Spleen (tissue), 11 donors: Measurements from ENCODE around the gene KIF5C. TPM values are rescaled to one million over a fixed set of nuclear protein-coding genes. Genes with fewer than 3 reads are reported as not detected.

Experiments
- DNase-seq: peaks from one replicate; pipeline ENCODE4 v3.0.0-alpha.2; 2020
- H3K27ac ChIP-seq, 8 donors: fragments of 200-600 bp; sonication (generic) in 7 of 8; 1 replicate in 4 of 8; 2 replicates in 4 of 8; pipeline versions ENCODE4 v1.5.0 to v1.8.0; 2016 to 2021; ENCODE audit warnings: inconsistent platforms in 4 of 8, mild to moderate bottlenecking in 4 of 8, moderate library complexity in 1 of 8
- H3K27me3 ChIP-seq, 7 donors: fragments of 200-600 bp; sonication (generic) in 6 of 7; replicated peaks in 1 of 7; 1 replicate in 4 of 7; 2 replicates in 3 of 7; pipeline versions ENCODE4 v1.5.0 to v1.8.0; 2016 to 2021; ENCODE audit warnings: inconsistent platforms in 3 of 7, mild to moderate bottlenecking in 1 of 7
- H3K36me3 ChIP-seq, 6 donors: fragments of 200-600 bp; sonication (generic) in 5 of 6; 1 replicate in 4 of 6; 2 replicates in 2 of 6; pipeline versions ENCODE4 v1.5.0 to v1.8.0; 2016 to 2021; ENCODE audit warnings: inconsistent platforms in 2 of 6
- H3K4me1 ChIP-seq, 6 donors: fragments of 200-600 bp; sonication (generic) in 5 of 6; 1 replicate in 3 of 6; 2 replicates in 3 of 6; pipeline versions ENCODE4 v1.5.0 to v1.8.0; 2016 to 2021; ENCODE audit warnings: inconsistent platforms in 3 of 6
- H3K4me3 ChIP-seq, 8 donors: fragments of 200-600 bp; sonication (generic) in 7 of 8; 1 replicate in 4 of 8; 2 replicates in 4 of 8; pipeline versions ENCODE4 v1.5.0 to v1.8.0; 2016 to 2021; ENCODE audit warnings: inconsistent platforms in 4 of 8, mild to moderate bottlenecking in 4 of 8, moderate library complexity in 2 of 8
- H3K9me3 ChIP-seq, 8 donors: fragments of 200-600 bp; sonication (generic) in 7 of 8; 1 replicate in 4 of 8; 2 replicates in 4 of 8; pipeline versions ENCODE4 v1.5.0 to v1.8.0; 2016 to 2021; ENCODE audit warnings: inconsistent platforms in 4 of 8
- POLR2A ChIP-seq, 3 donors: fragments of 450-650 bp; IDR thresholded peaks; one replicate each; pipeline ENCODE4 v1.5.1; 2017; ENCODE audit warnings: antibody characterized with exemption in 3 of 3, mild to moderate bottlenecking in 1 of 3
- POLR2AphosphoS5 ChIP-seq, 3 donors: sonication (generic); formaldehyde crosslinking; IDR thresholded peaks; one replicate each; pipeline ENCODE4 v1.5.1; 2017; ENCODE audit warnings: antibody characterized with exemption in 3 of 3
- WGBS, 5 donors: extraction: QIAGEN DNeasy Blood & Tissue Kit in 3 of 5; methylation state at CpG; one replicate each; pipeline versions ENCODE4 v1.1.5 to v1.1.7; 2013 to 2018; 5-methylcytosine and 5-hydroxymethylcytosine counted together
- intact Hi-C: fragments of 100-400 bp; cut with DNase I; formaldehyde crosslinking; loops from one replicate; pipeline ENCODE4 v1.15.0; 2023; ENCODE audit warnings: low total_unique reads
- polyA plus RNA-seq, 3 donors: library from polyadenylated mRNA; stranded (reverse); fragments of 200-250 nt; gene quantifications; one replicate each; pipeline ENCODE4 v1.2.1, GENCODE V29; 2013
- total RNA-seq, 7 donors: library from RNA; depleted of rRNA in 3 of 7; stranded (reverse); fragments of >200 nt in 3 of 7; fragmentation: NEBNext Ultra II Directional in 4 of 7; extraction: Animal tissue kit (Norgen Biotek cat#: 25700) in 4 of 7; gene quantifications; one replicate each; pipeline versions ENCODE4 v1.1.0 to v1.2.1, GENCODE V29; 2016 to 2021
- TF ChIP-seq, protein P1 (sequence below), 11 experiments: fragments of 200-600 bp in 7 of 11; fragments of 450-650 bp in 4 of 11; sonication (generic) in 4 of 11; IDR thresholded peaks in 8 of 11; conservative IDR thresholded peaks in 3 of 11; 1 replicate in 7 of 11; 2 replicates in 4 of 11; pipeline versions ENCODE4 v1.4.0 to v1.8.0; 2016 to 2021; ENCODE audit warnings: antibody characterized with exemption in 11 of 11, inconsistent platforms in 4 of 11, mild to moderate bottlenecking in 1 of 11
- donor health status: healthy with polysubstance abuse.
- donor health status: DM: no; HTN: no; CAD: no; lungs with moderate emphysema.
- donor health status: DM: no; HTN: no; CAD: no.
- donor health status: Bipolar disorder and iron deficiency.
- donor health status: healthy.
- donor health status: DM: no; HTN: no; CAD: no.
- donor health status: DM: yes; HTN: yes; CAD: no.

The KIF5C gene
- total and polyA plus RNA-seq, 10 donors, result 0.61 to 8.3 (median 4.3) TPM

DNA sequence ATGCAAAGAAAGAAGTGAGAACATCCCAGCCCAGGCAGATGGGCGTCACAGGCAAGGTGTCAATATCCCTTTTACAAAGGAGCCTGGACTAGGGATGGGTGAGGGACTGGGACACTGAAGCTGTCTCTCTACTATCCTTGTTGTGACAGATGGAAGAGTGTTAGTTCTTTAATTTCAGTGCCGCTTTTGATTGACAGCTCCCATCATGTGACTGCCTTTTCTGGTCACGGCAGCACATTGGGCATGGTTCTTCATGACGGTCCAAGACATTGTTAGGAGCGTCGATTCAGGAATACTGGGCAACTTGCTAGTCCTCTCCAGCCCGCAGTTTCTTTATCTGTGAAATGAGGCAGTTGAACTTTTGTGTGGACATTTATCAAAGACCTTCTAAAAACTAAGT, 42.4 kb upstream of the KIF5C start:
- WGBS, 5 donors, result 88 to 94% (median 89%) methylated on average over 7 of the region's 7 CpGs
- no peaks in the 10 kb centered on the region for H3K27me3 ChIP-seq
- intact Hi-C loops, result no loop called here
- H3K4me3 ChIP-seq, result no peak overlapping the region
- no peaks in the 10 kb centered on the region for H3K4me1 ChIP-seq
- no peaks in the 10 kb centered on the region for H3K9me3 ChIP-seq
- no peak for DNase-seq
- no peak for TF ChIP-seq POLR2A (IDR thresholded peaks at IDR 0.05)
- TF ChIP-seq POLR2AphosphoS5 (IDR thresholded peaks at IDR 0.05), result no peak
- TF ChIP-seq, protein P1, sequence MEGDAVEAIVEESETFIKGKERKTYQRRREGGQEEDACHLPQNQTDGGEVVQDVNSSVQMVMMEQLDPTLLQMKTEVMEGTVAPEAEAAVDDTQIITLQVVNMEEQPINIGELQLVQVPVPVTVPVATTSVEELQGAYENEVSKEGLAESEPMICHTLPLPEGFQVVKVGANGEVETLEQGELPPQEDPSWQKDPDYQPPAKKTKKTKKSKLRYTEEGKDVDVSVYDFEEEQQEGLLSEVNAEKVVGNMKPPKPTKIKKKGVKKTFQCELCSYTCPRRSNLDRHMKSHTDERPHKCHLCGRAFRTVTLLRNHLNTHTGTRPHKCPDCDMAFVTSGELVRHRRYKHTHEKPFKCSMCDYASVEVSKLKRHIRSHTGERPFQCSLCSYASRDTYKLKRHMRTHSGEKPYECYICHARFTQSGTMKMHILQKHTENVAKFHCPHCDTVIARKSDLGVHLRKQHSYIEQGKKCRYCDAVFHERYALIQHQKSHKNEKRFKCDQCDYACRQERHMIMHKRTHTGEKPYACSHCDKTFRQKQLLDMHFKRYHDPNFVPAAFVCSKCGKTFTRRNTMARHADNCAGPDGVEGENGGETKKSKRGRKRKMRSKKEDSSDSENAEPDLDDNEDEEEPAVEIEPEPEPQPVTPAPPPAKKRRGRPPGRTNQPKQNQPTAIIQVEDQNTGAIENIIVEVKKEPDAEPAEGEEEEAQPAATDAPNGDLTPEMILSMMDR (IDR thresholded peaks at IDR 0.05 in 8 of 11, conservative IDR thresholded peaks at IDR 0.05 in 3 of 11), result no peak
- H3K27ac ChIP-seq, result no peak overlapping the region
- H3K36me3 ChIP-seq, result no peaks in the 10 kb centered on the region

GRCh38 chr2:148842050-148842449, 33.0 kb upstream of the KIF5C start:
- intact Hi-C loops, result no loop called here
- no peak overlapping the region for H3K27ac ChIP-seq
- DNase-seq, result no peak
- H3K4me1 ChIP-seq, result no peaks in the 10 kb centered on the region
- no peaks in the 10 kb centered on the region for H3K27me3 ChIP-seq
- WGBS, 5 donors, result 65 to 95% (median 68%) methylated on average over 4 of the region's 4 CpGs
- no peak overlapping the region for H3K4me3 ChIP-seq
- H3K9me3 ChIP-seq, result peaks cover 0 to 22% (median 13%) of the 10 kb centered on the region in 8 donors
- TF ChIP-seq POLR2AphosphoS5 (IDR thresholded peaks at IDR 0.05) (no peak), POLR2A (IDR thresholded peaks at IDR 0.05) (no peak)
- TF ChIP-seq, protein P1 (IDR thresholded peaks at IDR 0.05 in 8 of 11, conservative IDR thresholded peaks at IDR 0.05 in 3 of 11), result no peak
- no peaks in the 10 kb centered on the region for H3K36me3 ChIP-seq

- Histone ChIP-seq H3K27ac (no peak overlapping the region), H3K36me3 (no peaks in the 10 kb centered on the region), H3K27me3 (peaks cover 0 to 9% (median 0%) of the 10 kb centered on the region in 7 donors), H3K4me3 (no peak overlapping the region), H3K4me1 (no peaks in the 10 kb centered on the region), H3K9me3 (peaks cover 0 to 28% (median 20%) of the 10 kb centered on the region in 8 donors)
- intact Hi-C loops, result no loop called here
- 80 to 97% (median 89%) methylated on average over 1 of the region's 1 CpG for WGBS, 5 donors
- no peak for DNase-seq
- TF ChIP-seq, protein P1 (IDR thresholded peaks at IDR 0.05 in 8 of 11, conservative IDR thresholded peaks at IDR 0.05 in 3 of 11), result no peak
- no peak for TF ChIP-seq POLR2AphosphoS5 (IDR thresholded peaks at IDR 0.05)
- no peak for TF ChIP-seq POLR2A (IDR thresholded peaks at IDR 0.05)
Observed at GRCh38 chr2:148848146-148848545, 26.9 kb upstream of the KIF5C start.

GRCh38 chr2:148853458-148853857, 21.6 kb upstream of the KIF5C start:
- DNase-seq, result no peak
- TF ChIP-seq POLR2AphosphoS5 (IDR thresholded peaks at IDR 0.05) (no peak), POLR2A (IDR thresholded peaks at IDR 0.05) (no peak)
- TF ChIP-seq, protein P1 (IDR thresholded peaks at IDR 0.05 in 8 of 11, conservative IDR thresholded peaks at IDR 0.05 in 3 of 11), result no peak
- H3K9me3 ChIP-seq, result peaks cover 0 to 16% (median 10%) of the 10 kb centered on the region in 8 donors
- no peak overlapping the region for H3K4me3 ChIP-seq
- H3K27ac ChIP-seq, result no peak overlapping the region
- peaks cover 0 to 19% (median 0%) of the 10 kb centered on the region in 7 donors for H3K27me3 ChIP-seq
- intact Hi-C loops, result no loop called here
- 59 to 78% (median 65%) methylated on average over 2 of the region's 2 CpGs for WGBS, 5 donors
- H3K36me3 ChIP-seq, result no peaks in the 10 kb centered on the region
- H3K4me1 ChIP-seq, result no peaks in the 10 kb centered on the region
